Breast epithelium (tissue), 3 donors: ENCODE results near the gene TBC1D7.

ENCODE experiments used
- POLR2A ChIP-seq: fragments of 450-650 bp; IDR thresholded peaks from one replicate; pipeline ENCODE4 v1.6.1; 2016; ENCODE audit warnings: antibody characterized with exemption, mild to moderate bottlenecking, moderate library complexity
- TF ChIP-seq, protein P1 (sequence below), 3 donors: fragments of 450-650 bp; IDR thresholded peaks; one replicate each; pipeline ENCODE4 v1.5.1; 2016 to 2017; ENCODE audit warnings: antibody characterized with exemption in 3 of 3, mild to moderate bottlenecking in 3 of 3, moderate library complexity in 3 of 3

DNA sequence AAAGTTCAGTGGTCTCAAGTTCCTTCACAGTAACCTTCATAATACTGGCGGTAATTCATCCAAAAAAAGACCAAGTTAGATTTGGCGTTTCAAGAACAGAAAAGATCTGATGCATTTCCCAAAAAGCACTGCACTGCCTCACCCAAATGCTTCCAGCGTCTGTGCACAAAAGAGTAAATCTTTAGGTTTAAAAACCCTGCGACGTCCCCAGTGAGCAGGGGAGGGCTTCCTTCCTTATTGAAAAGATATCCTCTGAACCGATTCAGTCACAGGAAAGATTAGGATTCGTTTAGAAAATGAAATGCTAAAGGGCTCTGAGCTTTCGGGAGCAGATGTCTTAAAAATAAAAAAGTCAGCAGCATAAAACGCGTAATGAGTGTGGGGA lies 654 bp downstream of the TBC1D7 start:
- TF ChIP-seq POLR2A, result no peak
- TF ChIP-seq, protein P1, sequence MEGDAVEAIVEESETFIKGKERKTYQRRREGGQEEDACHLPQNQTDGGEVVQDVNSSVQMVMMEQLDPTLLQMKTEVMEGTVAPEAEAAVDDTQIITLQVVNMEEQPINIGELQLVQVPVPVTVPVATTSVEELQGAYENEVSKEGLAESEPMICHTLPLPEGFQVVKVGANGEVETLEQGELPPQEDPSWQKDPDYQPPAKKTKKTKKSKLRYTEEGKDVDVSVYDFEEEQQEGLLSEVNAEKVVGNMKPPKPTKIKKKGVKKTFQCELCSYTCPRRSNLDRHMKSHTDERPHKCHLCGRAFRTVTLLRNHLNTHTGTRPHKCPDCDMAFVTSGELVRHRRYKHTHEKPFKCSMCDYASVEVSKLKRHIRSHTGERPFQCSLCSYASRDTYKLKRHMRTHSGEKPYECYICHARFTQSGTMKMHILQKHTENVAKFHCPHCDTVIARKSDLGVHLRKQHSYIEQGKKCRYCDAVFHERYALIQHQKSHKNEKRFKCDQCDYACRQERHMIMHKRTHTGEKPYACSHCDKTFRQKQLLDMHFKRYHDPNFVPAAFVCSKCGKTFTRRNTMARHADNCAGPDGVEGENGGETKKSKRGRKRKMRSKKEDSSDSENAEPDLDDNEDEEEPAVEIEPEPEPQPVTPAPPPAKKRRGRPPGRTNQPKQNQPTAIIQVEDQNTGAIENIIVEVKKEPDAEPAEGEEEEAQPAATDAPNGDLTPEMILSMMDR (IDR thresholded peaks at IDR 0.05), result no peak
